Measurements from ENCODE around the gene RAB11FIP4. TPM values are rescaled to one million over a fixed set of nuclear protein-coding genes. Genes with fewer than 3 reads are reported as not detected.

Gene RAB11FIP4
- total RNA-seq, 3 donors from 2014 or later, result 9.9 to 11.0 (median 10.8) TPM

DNA sequence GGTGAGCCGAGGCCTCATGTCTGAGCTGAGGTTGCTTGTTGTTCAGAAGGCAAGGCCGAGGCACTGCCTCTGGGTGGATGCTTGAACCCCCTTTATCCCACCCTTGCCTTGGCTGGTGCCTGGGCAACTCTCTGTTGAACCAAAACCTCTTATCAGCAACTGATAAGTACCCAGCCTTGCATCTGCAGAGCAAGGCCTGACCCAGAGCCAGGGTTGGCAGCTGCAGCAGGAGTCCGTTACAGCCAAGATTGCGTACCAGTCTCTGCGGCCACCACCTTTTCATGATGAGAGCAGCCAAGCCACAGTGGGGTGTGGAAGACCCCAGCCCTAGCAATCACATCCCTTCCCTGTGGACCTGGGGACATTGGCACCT lies 118.3 kb downstream of the RAB11FIP4 start:
- no peaks in the 10 kb centered on the region for H3K36me3 Mint-ChIP-seq (ENCODE audit: insufficient read depth)
- no peak for DNase-seq
- peak overlapping the region; percentile 95 for H3K4me3 Mint-ChIP-seq
- no peak for ATAC-seq
- H3K27me3 Mint-ChIP-seq (ENCODE audit: low read depth), result no peaks in the 10 kb centered on the region
- H3K4me1 Mint-ChIP-seq (ENCODE audit: low read depth), result peaks cover 64% of the 10 kb centered on the region
- no peaks in the 10 kb centered on the region for H3K9me3 Mint-ChIP-seq

GRCh38 chr17:31510308-31511194 lies 119.1 kb downstream of the RAB11FIP4 start:
- DNase-seq (no peak), ATAC-seq (no peak)
- Mint-ChIP-seq H3K27me3 (ENCODE audit: low read depth) (no peaks in the 10 kb centered on the region), H3K9me3 (no peaks in the 10 kb centered on the region), H3K4me1 (ENCODE audit: low read depth) (peaks cover 60% of the 10 kb centered on the region), H3K4me3 (peak overlapping the region; percentile 95), H3K36me3 (ENCODE audit: insufficient read depth) (no peaks in the 10 kb centered on the region)

- H3K27me3 Mint-ChIP-seq (ENCODE audit: low read depth), result no peaks in the 10 kb centered on the region
- ATAC-seq (no peak), DNase-seq (no peak)
- no peaks in the 10 kb centered on the region for H3K9me3 Mint-ChIP-seq
- peaks cover 58% of the 10 kb centered on the region for H3K4me1 Mint-ChIP-seq (ENCODE audit: low read depth)
- no peak overlapping the region for H3K4me3 Mint-ChIP-seq
- H3K36me3 Mint-ChIP-seq (ENCODE audit: insufficient read depth), result no peaks in the 10 kb centered on the region
Measured at GRCh38 chr17:31511195-31511578, 119.7 kb downstream of the RAB11FIP4 start.

DNA sequence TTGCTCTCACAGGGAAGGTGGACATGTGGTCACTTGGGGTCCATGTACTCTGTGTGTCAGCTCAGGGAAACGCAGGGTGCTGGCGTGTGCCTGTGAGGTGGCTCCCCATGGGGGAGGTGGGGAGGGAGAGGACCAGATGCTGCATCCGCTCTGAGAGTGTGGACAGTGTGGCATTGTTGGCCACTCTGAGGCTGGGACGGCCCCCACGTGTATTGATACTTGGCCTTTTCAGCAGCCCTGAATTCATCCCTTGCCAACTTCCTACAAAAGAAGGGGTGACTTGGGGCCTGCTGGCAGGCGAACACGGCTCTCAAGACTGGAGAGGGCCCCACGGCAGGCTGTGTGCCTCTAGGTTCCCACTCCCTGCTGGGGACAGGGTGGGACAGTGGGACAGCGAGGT lies 120.1 kb downstream of the RAB11FIP4 start:
- no peaks in the 10 kb centered on the region for H3K9me3 Mint-ChIP-seq
- no peaks in the 10 kb centered on the region for H3K27me3 Mint-ChIP-seq (ENCODE audit: low read depth)
- peaks cover 56% of the 10 kb centered on the region for H3K4me1 Mint-ChIP-seq (ENCODE audit: low read depth)
- no peaks in the 10 kb centered on the region for H3K36me3 Mint-ChIP-seq (ENCODE audit: insufficient read depth)
- no peak overlapping the region for H3K4me3 Mint-ChIP-seq
- ATAC-seq, result no peak
- no peak for DNase-seq

DNA sequence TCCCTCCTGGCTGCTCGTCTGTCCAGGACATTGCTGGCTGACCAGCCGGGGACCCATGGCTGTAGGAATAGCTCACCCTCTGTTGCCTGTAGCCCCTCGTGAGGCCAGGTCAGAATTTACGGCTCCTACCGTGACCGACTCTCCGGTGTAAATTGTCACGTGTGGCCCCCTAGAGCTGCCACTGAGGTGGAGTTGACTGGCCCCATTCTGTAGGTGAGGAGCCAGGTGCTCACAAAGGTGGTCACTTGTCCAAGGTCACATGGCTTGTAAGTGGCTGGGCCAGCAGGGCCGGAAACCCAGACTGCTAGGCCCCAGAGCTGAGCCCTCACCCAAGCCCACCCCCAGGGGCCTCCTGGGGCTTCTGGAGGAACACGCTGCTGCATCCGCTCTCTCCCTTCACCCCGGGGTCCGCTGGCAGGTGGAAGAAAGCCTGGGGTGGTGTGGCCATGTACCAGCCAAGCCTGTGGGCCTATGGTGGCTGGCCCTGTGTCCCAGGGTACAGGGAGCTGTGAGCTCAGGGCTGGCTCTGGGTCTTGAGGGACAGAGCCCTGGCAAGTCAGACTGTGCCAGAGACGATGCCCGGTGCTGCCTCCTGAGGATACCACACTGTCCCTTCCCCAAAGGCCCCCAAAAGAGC lies 120.7 kb downstream of the RAB11FIP4 start:
- ATAC-seq, result no peak
- H3K4me1 Mint-ChIP-seq (ENCODE audit: low read depth), result peaks cover 56% of the 10 kb centered on the region
- H3K27me3 Mint-ChIP-seq (ENCODE audit: low read depth), result no peaks in the 10 kb centered on the region
- H3K9me3 Mint-ChIP-seq, result no peaks in the 10 kb centered on the region
- H3K36me3 Mint-ChIP-seq (ENCODE audit: insufficient read depth), result no peaks in the 10 kb centered on the region
- DNase-seq, result no peak
- no peak overlapping the region for H3K4me3 Mint-ChIP-seq

- no peaks in the 10 kb centered on the region for H3K27me3 Mint-ChIP-seq (ENCODE audit: low read depth)
- no peaks in the 10 kb centered on the region for H3K36me3 Mint-ChIP-seq (ENCODE audit: insufficient read depth)
- no peaks in the 10 kb centered on the region for H3K9me3 Mint-ChIP-seq
- H3K4me3 Mint-ChIP-seq, result no peak overlapping the region
- peaks cover 57% of the 10 kb centered on the region for H3K4me1 Mint-ChIP-seq (ENCODE audit: low read depth)
- no peak for DNase-seq
- ATAC-seq, result no peak
Measured at GRCh38 chr17:31512796-31513195, 121.3 kb downstream of the RAB11FIP4 start.

- Mint-ChIP-seq H3K27me3 (ENCODE audit: low read depth) (no peaks in the 10 kb centered on the region), H3K9me3 (no peaks in the 10 kb centered on the region), H3K36me3 (ENCODE audit: insufficient read depth) (no peaks in the 10 kb centered on the region), H3K4me1 (ENCODE audit: low read depth) (peaks cover 47% of the 10 kb centered on the region), H3K4me3 (no peak overlapping the region)
- no peak for DNase-seq
- no peak for ATAC-seq
Measured at GRCh38 chr17:31513731-31514427, 122.4 kb downstream of the RAB11FIP4 start.

- Mint-ChIP-seq H3K36me3 (ENCODE audit: insufficient read depth) (peaks cover 3% of the 10 kb centered on the region), H3K4me1 (ENCODE audit: low read depth) (peaks cover 36% of the 10 kb centered on the region), H3K4me3 (no peak overlapping the region), H3K27me3 (ENCODE audit: low read depth) (no peaks in the 10 kb centered on the region), H3K9me3 (no peaks in the 10 kb centered on the region)
- no peak for ATAC-seq
- DNase-seq, result no peak
Measured at GRCh38 chr17:31515267-31515666, 123.8 kb downstream of the RAB11FIP4 start.

GRCh38 chr17:31517524-31517923 lies 126.0 kb downstream of the RAB11FIP4 start:
- DNase-seq (no peak), ATAC-seq (no peak)
- peaks cover 21% of the 10 kb centered on the region for H3K4me1 Mint-ChIP-seq (ENCODE audit: low read depth)
- H3K9me3 Mint-ChIP-seq, result no peaks in the 10 kb centered on the region
- no peak overlapping the region for H3K4me3 Mint-ChIP-seq
- peaks cover 3% of the 10 kb centered on the region for H3K36me3 Mint-ChIP-seq (ENCODE audit: insufficient read depth)
- H3K27me3 Mint-ChIP-seq (ENCODE audit: low read depth), result no peaks in the 10 kb centered on the region

GRCh38 chr17:31518478-31518877 lies 127.0 kb downstream of the RAB11FIP4 start:
- DNase-seq, result no peak
- Mint-ChIP-seq H3K36me3 (ENCODE audit: insufficient read depth) (peaks cover 6% of the 10 kb centered on the region), H3K9me3 (no peaks in the 10 kb centered on the region), H3K4me3 (no peak overlapping the region), H3K4me1 (ENCODE audit: low read depth) (peaks cover 18% of the 10 kb centered on the region), H3K27me3 (ENCODE audit: low read depth) (no peaks in the 10 kb centered on the region)
- ATAC-seq, result no peak

DNA sequence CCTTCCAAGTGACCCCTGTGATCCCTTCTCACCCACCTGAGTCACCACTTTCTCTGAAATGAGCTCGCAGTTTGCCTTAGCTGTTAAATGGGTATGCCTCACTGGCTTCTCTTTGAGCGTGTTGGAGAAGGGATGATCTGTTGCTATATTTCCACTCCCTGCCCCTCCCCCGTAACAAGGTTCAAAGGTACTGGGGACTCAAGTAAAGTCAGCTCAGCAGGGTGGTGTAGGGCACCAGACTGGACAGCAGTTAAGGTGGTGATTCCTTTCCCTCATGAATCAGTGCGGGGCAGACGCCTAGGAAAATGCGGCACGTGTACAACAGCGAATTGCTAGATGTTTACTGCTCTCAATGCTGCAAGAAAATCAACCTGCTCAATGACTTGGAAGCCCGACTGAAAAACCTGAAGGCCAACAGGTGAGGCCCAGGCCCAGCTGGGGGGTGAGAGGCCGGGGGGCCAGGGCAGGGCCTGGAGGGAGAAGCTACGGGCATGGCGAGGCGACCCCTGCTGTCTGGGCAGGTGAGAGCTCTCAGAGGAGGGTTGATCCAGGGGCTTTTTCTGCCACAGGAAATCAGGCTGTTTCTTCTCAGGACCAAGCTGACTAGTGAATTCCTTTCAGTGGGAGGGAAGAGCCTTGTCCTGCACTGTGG lies 130.3 kb downstream of the RAB11FIP4 start:
- Mint-ChIP-seq H3K27me3 (ENCODE audit: low read depth) (no peaks in the 10 kb centered on the region), H3K36me3 (ENCODE audit: insufficient read depth) (peaks cover 8% of the 10 kb centered on the region), H3K4me1 (ENCODE audit: low read depth) (peaks cover 9% of the 10 kb centered on the region), H3K4me3 (no peak overlapping the region), H3K9me3 (no peaks in the 10 kb centered on the region)
- no peak for DNase-seq
- ATAC-seq, result no peak

GRCh38 chr17:31522284-31522931 lies 130.9 kb downstream of the RAB11FIP4 start:
- ATAC-seq (no peak), DNase-seq (no peak)
- H3K36me3 Mint-ChIP-seq (ENCODE audit: insufficient read depth), result peaks cover 8% of the 10 kb centered on the region
- peaks cover 6% of the 10 kb centered on the region for H3K4me1 Mint-ChIP-seq (ENCODE audit: low read depth)
- H3K27me3 Mint-ChIP-seq (ENCODE audit: low read depth), result no peaks in the 10 kb centered on the region
- H3K9me3 Mint-ChIP-seq, result no peaks in the 10 kb centered on the region
- no peak overlapping the region for H3K4me3 Mint-ChIP-seq

DNA sequence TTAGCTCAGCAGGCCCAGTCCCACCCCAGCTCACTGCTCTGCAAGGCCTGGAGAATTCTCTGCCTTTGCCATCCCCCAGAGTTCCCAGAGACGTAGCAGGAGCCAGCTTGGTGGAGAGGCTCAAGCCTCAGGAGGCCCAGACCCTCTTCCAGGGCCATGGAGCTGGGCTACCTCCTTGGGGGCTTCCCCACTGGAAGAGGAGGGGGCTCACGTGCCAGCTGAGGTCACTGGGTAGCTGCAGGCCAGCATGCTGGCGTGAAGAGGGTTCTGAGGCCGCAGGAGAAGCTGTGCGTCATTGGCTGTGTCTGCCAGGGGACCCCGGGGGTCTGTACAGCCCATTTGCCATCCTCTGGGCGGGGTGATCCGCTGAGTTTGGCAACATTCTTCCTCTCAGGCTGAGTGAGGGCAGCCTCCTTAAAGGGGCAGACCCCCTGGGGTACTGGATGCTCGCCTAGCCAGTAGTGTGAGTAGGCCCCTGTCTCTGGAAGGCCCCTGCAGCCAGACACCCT lies 131.6 kb downstream of the RAB11FIP4 start:
- H3K36me3 Mint-ChIP-seq (ENCODE audit: insufficient read depth), result peaks cover 8% of the 10 kb centered on the region
- no peak for DNase-seq
- peaks cover 3% of the 10 kb centered on the region for H3K4me1 Mint-ChIP-seq (ENCODE audit: low read depth)
- ATAC-seq, result no peak
- H3K4me3 Mint-ChIP-seq, result no peak overlapping the region
- H3K9me3 Mint-ChIP-seq, result no peaks in the 10 kb centered on the region
- H3K27me3 Mint-ChIP-seq (ENCODE audit: low read depth), result no peaks in the 10 kb centered on the region

Measured in activated T-cell treated with anti-CD3 and anti-CD28 coated beads, Interleukin-2, amount 50 U/mL, for 4 hours (primary cell).